Naive thymus-derived CD4-positive, alpha-beta T cell (primary cell): ENCODE results near the gene FRMD5. TPM values are rescaled to one million over a fixed set of nuclear protein-coding genes. Genes with fewer than 3 reads are reported as not detected.

Experiments used
- ATAC-seq: fragments of 150-1000 bp; cut with Tn5 transposase; 2 replicates; pipeline ENCODE4 v1.10.0; 2021; ENCODE audit warnings: mild to moderate bottlenecking, moderate library complexity
- CTCF ChIA-PET: fragments of 350-600 bp; sonication (Branson Sonifier 250); formaldehyde crosslinking; loops from one replicate; lab custom pipeline; 2021; ENCODE audit warnings: antibody characterized with exemption; lab: Charles Lee
- POLR2A ChIA-PET: fragments of 350-600 bp; sonication (Branson Sonifier 250); formaldehyde crosslinking; loops from one replicate; lab custom pipeline; 2021; ENCODE audit warnings: antibody characterized with exemption, inconsistent platforms; lab: Charles Lee
- DNase-seq, 9 donors: peaks; one replicate each; pipeline versions ENCODE4 v3.0.0 to v3.0.0-alpha.2; 2020 to 2022; ENCODE audit warnings: mixed read lengths in 1 of 9
- H3K27ac ChIP-seq: one replicate; pipeline ENCODE4 v1.7.0; 2013; ENCODE audit warnings: mild to moderate bottlenecking, low read depth, low read length, moderate library complexity
- H3K27me3 ChIP-seq, 2 donors: one replicate each; pipeline ENCODE4 v1.7.0; 2013; ENCODE audit warnings: low read length in 2 of 2, mild to moderate bottlenecking in 2 of 2, moderate library complexity in 2 of 2; ENCODE audit not compliant: control insufficient read depth in 2 of 2, insufficient read depth in 2 of 2
- H3K36me3 ChIP-seq, 3 experiments: 1 replicate in 2 of 3; 2 replicates in 1 of 3; pipeline ENCODE4 v1.7.0; 2013; ENCODE audit warnings: low read length in 3 of 3, mild to moderate bottlenecking in 3 of 3, moderate library complexity in 1 of 3; ENCODE audit not compliant: insufficient read depth in 3 of 3, control insufficient read depth in 2 of 3
- H3K4me1 ChIP-seq, 2 donors: one replicate each; pipeline ENCODE4 v1.7.0; 2013; ENCODE audit warnings: low read length in 2 of 2, mild to moderate bottlenecking in 2 of 2, moderate library complexity in 1 of 2; ENCODE audit not compliant: control insufficient read depth in 2 of 2, insufficient read depth in 2 of 2
- H3K4me3 ChIP-seq: 2 replicates; pipeline ENCODE4 v1.7.0; 2013; ENCODE audit warnings: mild to moderate bottlenecking, low read length
- H3K9me3 ChIP-seq, 3 experiments: 1 replicate in 2 of 3; 2 replicates in 1 of 3; pipeline ENCODE4 v1.7.0; 2013; ENCODE audit warnings: low read length in 3 of 3; ENCODE audit not compliant: control insufficient read depth in 2 of 3
- H3K27ac Mint-ChIP-seq, 9 donors: one replicate each; pipeline ENCODE4 v1.8.0; 2020 to 2022; ENCODE audit warnings: mixed read lengths in 9 of 9, mild to moderate bottlenecking in 8 of 9, moderate library complexity in 5 of 9, inconsistent platforms in 2 of 9
- H3K27me3 Mint-ChIP-seq, 5 donors: one replicate each; pipeline ENCODE4 v1.8.0; 2021 to 2022; ENCODE audit warnings: mixed read lengths in 5 of 5, mild to moderate bottlenecking in 1 of 5
- H3K36me3 Mint-ChIP-seq, 5 donors: one replicate each; pipeline ENCODE4 v1.8.0; 2020 to 2022; ENCODE audit warnings: mixed read lengths in 5 of 5, mild to moderate bottlenecking in 3 of 5, inconsistent platforms in 1 of 5
- H3K4me1 Mint-ChIP-seq, 7 donors: one replicate each; pipeline ENCODE4 v1.8.0; 2020 to 2022; ENCODE audit warnings: mixed read lengths in 7 of 7, mild to moderate bottlenecking in 3 of 7, inconsistent platforms in 1 of 7
- H3K4me3 Mint-ChIP-seq, 10 donors: one replicate each; pipeline ENCODE4 v1.8.0; 2020 to 2022; ENCODE audit warnings: mild to moderate bottlenecking in 10 of 10, mixed read lengths in 10 of 10, moderate library complexity in 6 of 10, inconsistent platforms in 2 of 10
- H3K9me3 Mint-ChIP-seq, 11 donors: one replicate each; pipeline ENCODE4 v1.8.0; 2020 to 2022; ENCODE audit warnings: mixed read lengths in 11 of 11, mild to moderate bottlenecking in 4 of 11, inconsistent platforms in 1 of 11, moderate library complexity in 1 of 11
- intact Hi-C, 2 donors: fragments of 100-400 bp; cut with micrococcal nuclease; formaldehyde crosslinking; loops; one replicate each; pipeline ENCODE4 v1.15.1; 2023
- polyA plus RNA-seq, 2 donors: library from polyadenylated mRNA; unstranded; fragments of 300-500 nt; fragmentation: Illumina TruSeq; gene quantifications; one replicate each; pipeline ENCODE4 v1.2.3, GENCODE V29; 2021
- total RNA-seq, 6 experiments: library from RNA in 5 of 6; stranded (reverse) in 5 of 6; gene quantifications; 1 replicate in 5 of 6; 2 replicates in 1 of 6; pipeline ENCODE4 v1.2.3 and lab custom pipeline; 2021 to 2026

The FRMD5 gene
- total and polyA plus RNA-seq, 7 experiments from 2014 or later = 0.31 to 0.39 (median 0.35) TPM; not detected in 4

- Histone ChIP-seq H3K27me3 (no peaks in the 10 kb centered on the region), H3K4me3 (no peak overlapping the region), H3K9me3 (no peaks in the 10 kb centered on the region), H3K36me3 (no peaks in the 10 kb centered on the region), H3K27ac (no peak overlapping the region), H3K4me1 (no peaks in the 10 kb centered on the region)
- intact Hi-C loops = no loop called here
- ChIA-PET CTCF (no interaction called here), POLR2A (no interaction called here)
- Mint-ChIP-seq H3K27me3 (peaks cover 0 to 8% (median 0%) of the 10 kb centered on the region in 5 donors), H3K4me1 (no peaks in the 10 kb centered on the region), H3K36me3 (no peaks in the 10 kb centered on the region), H3K9me3 (no peaks in the 10 kb centered on the region), H3K27ac (no peak overlapping the region), H3K4me3 (no peak overlapping the region)
- DNase-seq (no peak), ATAC-seq (no peak)
These were observed 57.3 kb downstream of the FRMD5 start for GRCh38 chr15:44137750-44138149.

- Mint-ChIP-seq H3K27me3 (peaks cover 0 to 8% (median 0%) of the 10 kb centered on the region in 5 donors), H3K4me1 (no peaks in the 10 kb centered on the region), H3K36me3 (no peaks in the 10 kb centered on the region), H3K9me3 (no peaks in the 10 kb centered on the region), H3K4me3 (no peak overlapping the region), H3K27ac (no peak overlapping the region)
- CTCF ChIA-PET = no interaction called here
- no peaks in the 10 kb centered on the region for H3K27me3 ChIP-seq
- no peak overlapping the region for H3K4me3 ChIP-seq
- no peaks in the 10 kb centered on the region for H3K36me3 ChIP-seq
- DNase-seq (no peak), ATAC-seq (no peak)
- no peak overlapping the region for H3K27ac ChIP-seq
- H3K9me3 ChIP-seq = no peaks in the 10 kb centered on the region
- POLR2A ChIA-PET = no interaction called here
- intact Hi-C loops = no loop called here
- H3K4me1 ChIP-seq = no peaks in the 10 kb centered on the region
These were observed 58.0 kb downstream of the FRMD5 start for GRCh38 chr15:44136991-44137477.

GRCh38 chr15:44132057-44132456, 63.0 kb downstream of the FRMD5 start:
- no peaks in the 10 kb centered on the region for H3K36me3 ChIP-seq
- H3K27me3 Mint-ChIP-seq = peaks cover 0 to 22% (median 9%) of the 10 kb centered on the region in 5 donors
- no peak overlapping the region for H3K4me3 ChIP-seq
- CTCF ChIA-PET = no interaction called here
- POLR2A ChIA-PET = no interaction called here
- no peak overlapping the region for H3K4me3 Mint-ChIP-seq
- no peaks in the 10 kb centered on the region for H3K4me1 ChIP-seq
- DNase-seq (no peak), ATAC-seq (no peak)
- H3K27ac Mint-ChIP-seq = no peak overlapping the region
- no peak overlapping the region for H3K27ac ChIP-seq
- intact Hi-C loops = no loop called here
- no peaks in the 10 kb centered on the region for H3K9me3 ChIP-seq
- H3K27me3 ChIP-seq = no peaks in the 10 kb centered on the region
- peaks cover 0 to 1% (median 0%) of the 10 kb centered on the region in 11 donors for H3K9me3 Mint-ChIP-seq
- no peaks in the 10 kb centered on the region for H3K4me1 Mint-ChIP-seq
- no peaks in the 10 kb centered on the region for H3K36me3 Mint-ChIP-seq

GRCh38 chr15:44130778-44131177, 64.3 kb downstream of the FRMD5 start:
- DNase-seq (no peak), ATAC-seq (no peak)
- Histone ChIP-seq H3K27ac (no peak overlapping the region), H3K9me3 (no peaks in the 10 kb centered on the region), H3K4me1 (no peaks in the 10 kb centered on the region), H3K4me3 (no peak overlapping the region), H3K27me3 (no peaks in the 10 kb centered on the region), H3K36me3 (no peaks in the 10 kb centered on the region)
- ChIA-PET CTCF (no interaction called here), POLR2A (no interaction called here)
- intact Hi-C loops = no loop called here
- Mint-ChIP-seq H3K4me1 (no peaks in the 10 kb centered on the region), H3K9me3 (peaks cover 0 to 1% (median 0%) of the 10 kb centered on the region in 11 donors), H3K4me3 (no peak overlapping the region), H3K27ac (no peak overlapping the region), H3K27me3 (peaks cover 6 to 24% (median 12%) of the 10 kb centered on the region in 5 donors), H3K36me3 (no peaks in the 10 kb centered on the region)

- H3K27ac ChIP-seq = no peak overlapping the region
- peaks cover 6 to 25% (median 12%) of the 10 kb centered on the region in 5 donors for H3K27me3 Mint-ChIP-seq
- no peaks in the 10 kb centered on the region for H3K4me1 Mint-ChIP-seq
- H3K9me3 Mint-ChIP-seq = peaks cover 0 to 1% (median 0%) of the 10 kb centered on the region in 11 donors
- no peaks in the 10 kb centered on the region for H3K4me1 ChIP-seq
- intact Hi-C loops = no loop called here
- no peaks in the 10 kb centered on the region for H3K27me3 ChIP-seq
- ATAC-seq (no peak), DNase-seq (no peak)
- H3K27ac Mint-ChIP-seq = no peak overlapping the region
- no peak overlapping the region for H3K4me3 Mint-ChIP-seq
- no peaks in the 10 kb centered on the region for H3K36me3 ChIP-seq
- H3K36me3 Mint-ChIP-seq = no peaks in the 10 kb centered on the region
- CTCF ChIA-PET = no interaction called here
- POLR2A ChIA-PET = no interaction called here
- H3K9me3 ChIP-seq = no peaks in the 10 kb centered on the region
- no peak overlapping the region for H3K4me3 ChIP-seq
These were observed 65.2 kb downstream of the FRMD5 start for GRCh38 chr15:44129911-44130310.

- ChIA-PET POLR2A (no interaction called here), CTCF (no interaction called here)
- Mint-ChIP-seq H3K27ac (no peak overlapping the region), H3K4me1 (peaks cover 0 to 1% (median 0%) of the 10 kb centered on the region in 7 donors), H3K36me3 (no peaks in the 10 kb centered on the region), H3K27me3 (peaks cover 6 to 25% (median 12%) of the 10 kb centered on the region in 5 donors), H3K9me3 (peaks cover 0 to 1% (median 0%) of the 10 kb centered on the region in 11 donors), H3K4me3 (no peak overlapping the region)
- no peaks in the 10 kb centered on the region for H3K4me1 ChIP-seq
- no peak overlapping the region for H3K4me3 ChIP-seq
- H3K9me3 ChIP-seq = no peaks in the 10 kb centered on the region
- H3K27ac ChIP-seq = no peak overlapping the region
- ATAC-seq = no peak
- DNase-seq = no peak
- intact Hi-C loops = no loop called here
- H3K36me3 ChIP-seq = no peaks in the 10 kb centered on the region
- H3K27me3 ChIP-seq = no peaks in the 10 kb centered on the region
These were observed 66.6 kb downstream of the FRMD5 start for GRCh38 chr15:44128443-44128842.

GRCh38 chr15:44125879-44126278, 69.2 kb downstream of the FRMD5 start:
- H3K27ac ChIP-seq = no peak overlapping the region
- no peak for ATAC-seq
- ChIA-PET CTCF (no interaction called here), POLR2A (no interaction called here)
- no peak for DNase-seq
- Mint-ChIP-seq H3K4me3 (no peak overlapping the region), H3K27ac (no peak overlapping the region), H3K9me3 (no peaks in the 10 kb centered on the region), H3K27me3 (peaks cover 6 to 28% (median 12%) of the 10 kb centered on the region in 5 donors), H3K36me3 (no peaks in the 10 kb centered on the region), H3K4me1 (peaks cover 0 to 1% (median 0%) of the 10 kb centered on the region in 7 donors)
- intact Hi-C loops = no loop called here
- H3K27me3 ChIP-seq = no peaks in the 10 kb centered on the region
- H3K36me3 ChIP-seq = no peaks in the 10 kb centered on the region
- no peaks in the 10 kb centered on the region for H3K9me3 ChIP-seq
- H3K4me1 ChIP-seq = no peaks in the 10 kb centered on the region
- no peak overlapping the region for H3K4me3 ChIP-seq
